ENCODE results near the gene THAP7.

The THAP7 gene

DNA sequence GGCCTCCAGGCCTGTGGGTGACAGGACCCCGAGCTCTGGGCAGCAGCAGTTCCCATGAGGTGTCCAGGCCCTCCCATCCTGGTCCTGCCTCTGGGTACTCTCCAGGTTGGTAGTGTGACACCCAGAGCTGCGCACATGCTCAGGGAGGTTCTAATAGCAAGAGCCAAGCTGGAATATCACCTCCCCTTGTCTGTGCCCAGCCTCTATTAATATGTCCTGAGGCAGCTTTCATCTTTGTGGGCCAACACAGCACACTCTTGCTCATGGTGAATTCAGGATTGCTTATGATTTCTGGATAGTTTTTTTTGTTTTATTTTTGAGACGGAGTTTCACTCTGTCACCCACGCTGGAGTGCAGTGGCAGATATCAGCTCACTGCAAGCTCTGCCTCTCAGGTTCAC is 16.4 kb upstream of the THAP7 start:
- no peak overlapping the region for H3K27ac ChIP-seq (replicated peaks; ENCODE audit: low read length)
- H3K4me3 ChIP-seq (ENCODE audit: low read length in 2 of 2): no peak overlapping the region
- peaks cover 0 to 3% (median 2%) of the 10 kb centered on the region in 3 experiments for H3K27me3 ChIP-seq (ENCODE audit: control insufficient read depth in 3 of 3, insufficient read depth in 3 of 3, low read depth in 1 of 3, low read length in 3 of 3)
- no peak overlapping the region for H3K18ac ChIP-seq (ENCODE audit: low read length)
- no peak overlapping the region for H2BK12ac ChIP-seq (ENCODE audit: low read length)
- no peak overlapping the region for H4K91ac ChIP-seq (ENCODE audit: low read depth, low read length, poor library complexity)
- no peak overlapping the region for H3K9ac ChIP-seq (ENCODE audit: low read depth, low read length, poor library complexity)
- no peak overlapping the region for H2AK5ac ChIP-seq (ENCODE audit: low read depth, low read length)
- no peak overlapping the region for H2BK15ac ChIP-seq (ENCODE audit: low read length)
- H4K8ac ChIP-seq (ENCODE audit: low read depth, low read length): no peak overlapping the region
- H3K4ac ChIP-seq (ENCODE audit: low read length): no peak overlapping the region
- peaks cover 3% of the 10 kb centered on the region for H3K79me1 ChIP-seq (ENCODE audit: low read depth, low read length)
- no peak overlapping the region for H2AFZ ChIP-seq (ENCODE audit: low read length)
- no peaks in the 10 kb centered on the region for H3K36me3 ChIP-seq (replicated peaks in 1 of 2; ENCODE audit: control insufficient read depth in 2 of 2, insufficient read depth in 2 of 2, low read length in 2 of 2)
- peaks cover 0 to 5% of the 10 kb centered on the region in 2 donors for H3K9me3 ChIP-seq (replicated peaks in 1 of 2; ENCODE audit: control insufficient read depth in 2 of 2, insufficient read depth in 1 of 2, low read depth in 1 of 2, low read length in 2 of 2)
- DNase-seq (ENCODE audit: low spot score): no peak
- H3K23ac ChIP-seq (ENCODE audit: low read depth, low read length, poor library complexity): no peak overlapping the region
- WGBS, 2 donors (ENCODE audit: extremely low coverage in 2 of 2, insufficient read length in 2 of 2, insufficient replicate concordance in 1 of 2): no CpG with 5 or more reads among the region's 4 CpGs
- no peak overlapping the region for H2BK120ac ChIP-seq (ENCODE audit: low read depth, low read length)
- H3K14ac ChIP-seq (ENCODE audit: low read length): no peak overlapping the region
- H2BK5ac ChIP-seq (ENCODE audit: low read length): no peak overlapping the region
- H3K4me2 ChIP-seq (ENCODE audit: insufficient read depth, low read length, poor library complexity, severe bottlenecking): no peak overlapping the region
- peaks cover 12 to 23% of the 10 kb centered on the region in 2 donors for H3K4me1 ChIP-seq (ENCODE audit: control insufficient read depth in 2 of 2, insufficient read depth in 1 of 2, low read depth in 1 of 2, low read length in 2 of 2)

GRCh38 chr22:21016644-21017420 is 14.9 kb upstream of the THAP7 start:
- Histone ChIP-seq H3K14ac (ENCODE audit: low read length) (peak overlapping the region; percentile 39), H2AK5ac (ENCODE audit: low read depth, low read length) (peak overlapping the region; percentile 89), H3K9ac (ENCODE audit: low read depth, low read length, poor library complexity) (peak overlapping the region; percentile 22), H3K4me2 (ENCODE audit: insufficient read depth, low read length, poor library complexity, severe bottlenecking) (no peak overlapping the region), H4K91ac (ENCODE audit: low read depth, low read length, poor library complexity) (no peak overlapping the region), H3K4me3 (ENCODE audit: low read length in 2 of 2) (peak overlapping the region in 1 of 2 donors; percentile 27), H2BK120ac (ENCODE audit: low read depth, low read length) (no peak overlapping the region), H3K4ac (ENCODE audit: low read length) (peak overlapping the region; percentile 1), H2BK5ac (ENCODE audit: low read length) (no peak overlapping the region), H3K23ac (ENCODE audit: low read depth, low read length, poor library complexity) (peak overlapping the region; percentile 29), H3K4me1 (ENCODE audit: control insufficient read depth in 2 of 2, insufficient read depth in 1 of 2, low read depth in 1 of 2, low read length in 2 of 2) (peaks cover 16 to 24% of the 10 kb centered on the region in 2 donors), H3K27ac (replicated peaks; ENCODE audit: low read length) (no peak overlapping the region), H2BK12ac (ENCODE audit: low read length) (peak overlapping the region; percentile 97), H3K27me3 (ENCODE audit: control insufficient read depth in 3 of 3, insufficient read depth in 3 of 3, low read depth in 1 of 3, low read length in 3 of 3) (peaks cover 0 to 2% (median 0%) of the 10 kb centered on the region in 3 experiments), H3K79me1 (ENCODE audit: low read depth, low read length) (peaks cover 7% of the 10 kb centered on the region), H3K18ac (ENCODE audit: low read length) (no peak overlapping the region), H4K8ac (ENCODE audit: low read depth, low read length) (no peak overlapping the region), H2BK15ac (ENCODE audit: low read length) (no peak overlapping the region), H3K36me3 (replicated peaks in 1 of 2; ENCODE audit: control insufficient read depth in 2 of 2, insufficient read depth in 2 of 2, low read length in 2 of 2) (no peaks in the 10 kb centered on the region), H2AFZ (ENCODE audit: low read length) (no peak overlapping the region), H3K9me3 (replicated peaks in 1 of 2; ENCODE audit: control insufficient read depth in 2 of 2, insufficient read depth in 1 of 2, low read depth in 1 of 2, low read length in 2 of 2) (peaks cover 0 to 5% of the 10 kb centered on the region in 2 donors)
- WGBS, 2 donors (ENCODE audit: extremely low coverage in 2 of 2, insufficient read length in 2 of 2, insufficient replicate concordance in 1 of 2): no CpG with 5 or more reads among the region's 13 CpGs
- DNase-seq (ENCODE audit: low spot score): no peak

DNA sequence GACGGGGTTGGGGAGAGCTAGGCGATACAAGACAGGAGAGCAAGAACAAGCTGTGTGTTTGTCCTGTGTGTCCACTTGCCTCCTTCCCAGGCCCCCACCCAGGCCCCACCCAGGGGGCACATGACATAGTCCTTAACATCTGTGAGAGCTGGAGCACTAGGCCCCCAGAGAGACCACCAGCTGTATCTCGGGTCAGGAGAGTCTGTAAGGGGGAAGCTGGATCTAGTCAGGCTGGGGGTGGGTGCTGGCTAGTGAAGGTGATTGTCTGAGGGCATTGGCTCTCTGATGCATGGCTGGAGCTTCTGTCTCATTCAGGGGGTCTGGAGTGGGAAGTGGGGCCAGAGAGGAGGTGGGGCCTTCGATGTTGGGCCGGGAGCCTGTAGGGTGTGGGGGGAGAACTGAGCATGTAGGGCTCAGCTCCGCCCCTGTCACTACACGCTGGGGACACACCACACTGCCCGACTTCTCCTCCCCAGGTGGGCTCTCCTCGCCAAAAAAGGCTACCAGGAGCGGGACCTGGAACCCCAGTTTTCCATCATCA is 13.6 kb upstream of the THAP7 start:
- H2BK12ac ChIP-seq (ENCODE audit: low read length): no peak overlapping the region
- H3K36me3 ChIP-seq (replicated peaks in 1 of 2; ENCODE audit: control insufficient read depth in 2 of 2, insufficient read depth in 2 of 2, low read length in 2 of 2): no peaks in the 10 kb centered on the region
- H2AK5ac ChIP-seq (ENCODE audit: low read depth, low read length): peak overlapping the region; percentile 88
- H3K9me3 ChIP-seq (replicated peaks in 1 of 2; ENCODE audit: control insufficient read depth in 2 of 2, insufficient read depth in 1 of 2, low read depth in 1 of 2, low read length in 2 of 2): peaks cover 0 to 5% of the 10 kb centered on the region in 2 donors
- H2AFZ ChIP-seq (ENCODE audit: low read length): peak overlapping the region; percentile 97
- no peak overlapping the region for H3K14ac ChIP-seq (ENCODE audit: low read length)
- peak overlapping the region; percentile 15 for H2BK5ac ChIP-seq (ENCODE audit: low read length)
- H3K27ac ChIP-seq (replicated peaks; ENCODE audit: low read length): peak overlapping the region; percentile 91
- peaks cover 16 to 23% of the 10 kb centered on the region in 2 donors for H3K4me1 ChIP-seq (ENCODE audit: control insufficient read depth in 2 of 2, insufficient read depth in 1 of 2, low read depth in 1 of 2, low read length in 2 of 2)
- peak overlapping the region; percentile 82 for H3K23ac ChIP-seq (ENCODE audit: low read depth, low read length, poor library complexity)
- no peak overlapping the region for H3K4ac ChIP-seq (ENCODE audit: low read length)
- no peak overlapping the region for H4K91ac ChIP-seq (ENCODE audit: low read depth, low read length, poor library complexity)
- peak overlapping the region; percentile 50 for H3K18ac ChIP-seq (ENCODE audit: low read length)
- peaks cover 7% of the 10 kb centered on the region for H3K79me1 ChIP-seq (ENCODE audit: low read depth, low read length)
- no peak overlapping the region for H3K9ac ChIP-seq (ENCODE audit: low read depth, low read length, poor library complexity)
- peak overlapping the region; percentile 67 for H3K4me2 ChIP-seq (ENCODE audit: insufficient read depth, low read length, poor library complexity, severe bottlenecking)
- WGBS, 2 donors (ENCODE audit: extremely low coverage in 2 of 2, insufficient read length in 2 of 2, insufficient replicate concordance in 1 of 2): no CpG with 5 or more reads among the region's 10 CpGs
- peak overlapping the region; percentile 16 for H2BK120ac ChIP-seq (ENCODE audit: low read depth, low read length)
- peak overlapping the region in 1 of 2 donors; percentile 72 for H3K4me3 ChIP-seq (ENCODE audit: low read length in 2 of 2)
- H4K8ac ChIP-seq (ENCODE audit: low read depth, low read length): no peak overlapping the region
- H2BK15ac ChIP-seq (ENCODE audit: low read length): peak overlapping the region; percentile 32
- peaks cover 0 to 2% (median 0%) of the 10 kb centered on the region in 3 experiments for H3K27me3 ChIP-seq (ENCODE audit: control insufficient read depth in 3 of 3, insufficient read depth in 3 of 3, low read depth in 1 of 3, low read length in 3 of 3)
- no peak for DNase-seq (ENCODE audit: low spot score)

All from neuronal stem cell (in vitro differentiated cells).